HepG2 (cell line): ENCODE results near the gene GALNT10. TPM values are rescaled to one million over a fixed set of nuclear protein-coding genes. Genes with fewer than 3 reads are reported as not detected.
A peak's percentile ranks its signal among the peaks of the same experiment; 100 is the strongest.

Source experiments
- AGO2 ChIP-seq: fragments of 200-400 bp; formaldehyde crosslinking; optimal IDR thresholded peaks from 2 replicates; pipeline ENCODE3; 2017; ENCODE audit warnings: mild to moderate bottlenecking, low read depth, low read length, moderate library complexity
- ARNT ChIP-seq: fragments of 450-650 bp; IDR thresholded peaks from 2 replicates; pipeline ENCODE4 v1.6.1; 2017
- BHLHE40 ChIP-seq: IDR thresholded peaks from 2 replicates; pipeline ENCODE4 v1.6.1; 2011; ENCODE audit warnings: low read length, improper control_type of control experiment
- CHCHD3 ChIP-seq: sonication (generic); formaldehyde crosslinking; IDR thresholded peaks from 2 replicates; pipeline ENCODE4 v1.8.0; 2022; ENCODE audit warnings: mild to moderate bottlenecking, missing genetic modification reagents, moderate library complexity
- FOSL2 ChIP-seq: sonication (generic); formaldehyde crosslinking; IDR thresholded peaks from 2 replicates; pipeline ENCODE4 v1.4.0; 2020; ENCODE audit warnings: missing genetic modification reagents
- GLI4 ChIP-seq: sonication (generic); formaldehyde crosslinking; IDR thresholded peaks from 2 replicates; pipeline ENCODE4 v1.5.1; 2020; ENCODE audit warnings: missing genetic modification reagents, mild to moderate bottlenecking, moderate library complexity, borderline replicate concordance
- HNF4G ChIP-seq, 2 experiments: sonication (generic) in 1 of 2; formaldehyde crosslinking in 1 of 2; IDR thresholded peaks; 2 replicates each; pipeline versions ENCODE4 v1.4.0 to v1.6.1; 2011 to 2020; ENCODE audit warnings: borderline replicate concordance in 2 of 2, low read depth in 2 of 2, mild to moderate bottlenecking in 2 of 2, low read length in 1 of 2, missing genetic modification reagents in 1 of 2, moderate library complexity in 1 of 2
- KAT7 ChIP-seq: IDR thresholded peaks from 2 replicates; pipeline ENCODE4 v1.6.1; 2018; ENCODE audit warnings: borderline replicate concordance, missing compliant biosample characterization
- KDM2A ChIP-seq: sonication (generic); formaldehyde crosslinking; IDR thresholded peaks from 2 replicates; pipeline ENCODE4 v1.4.0; 2020; ENCODE audit warnings: low read depth, missing genetic modification reagents, borderline replicate concordance
- NCOA5 ChIP-seq: sonication (generic); formaldehyde crosslinking; IDR thresholded peaks from 2 replicates; pipeline ENCODE4 v1.4.0; 2020; ENCODE audit warnings: missing genetic modification reagents
- NRL ChIP-seq: sonication (generic); formaldehyde crosslinking; IDR thresholded peaks from 2 replicates; pipeline ENCODE4 v1.5.0; 2020; ENCODE audit warnings: missing genetic modification reagents, mild to moderate bottlenecking, moderate library complexity, borderline replicate concordance
- PITX1 ChIP-seq: sonication (generic); formaldehyde crosslinking; IDR thresholded peaks from 2 replicates; pipeline ENCODE4 v1.5.1; 2020; ENCODE audit warnings: mild to moderate bottlenecking, missing genetic modification reagents
- RFXAP ChIP-seq: sonication (generic); formaldehyde crosslinking; IDR thresholded peaks from 2 replicates; pipeline ENCODE4 v1.4.0; 2020; ENCODE audit warnings: missing genetic modification reagents, borderline replicate concordance
- SCMH1 ChIP-seq: sonication (generic); formaldehyde crosslinking; IDR thresholded peaks from 2 replicates; pipeline ENCODE4 v1.9.0; 2021; ENCODE audit warnings: missing genetic modification reagents, mild to moderate bottlenecking, borderline replicate concordance
- SMAD9 ChIP-seq: sonication (generic); formaldehyde crosslinking; IDR thresholded peaks from 2 replicates; pipeline ENCODE4 v1.5.1; 2020; ENCODE audit warnings: mild to moderate bottlenecking, missing genetic modification reagents
- SP5 ChIP-seq: IDR thresholded peaks from 2 replicates; pipeline ENCODE4 v1.6.1; 2016; ENCODE audit warnings: low read depth, borderline replicate concordance
- ZBTB3 ChIP-seq: sonication (generic); formaldehyde crosslinking; IDR thresholded peaks from 2 replicates; pipeline ENCODE4 v1.4.0; 2020; ENCODE audit warnings: low read depth, mild to moderate bottlenecking, moderate library complexity, missing genetic modification reagents, borderline replicate concordance
- ZNF17 ChIP-seq: sonication (generic); formaldehyde crosslinking; IDR thresholded peaks from 2 replicates; pipeline ENCODE4 v1.5.0; 2020; ENCODE audit warnings: mild to moderate bottlenecking, missing genetic modification reagents
- ZNF232 ChIP-seq: sonication (generic); formaldehyde crosslinking; IDR thresholded peaks from 2 replicates; pipeline ENCODE4 v1.4.0; 2020; ENCODE audit warnings: missing genetic modification reagents, borderline replicate concordance
- ZNF431 ChIP-seq: sonication (generic); formaldehyde crosslinking; IDR thresholded peaks from 2 replicates; pipeline ENCODE4 v1.9.0; 2022; ENCODE audit warnings: missing genetic modification reagents, low read depth, mild to moderate bottlenecking, borderline replicate concordance
- ZNF484 ChIP-seq: sonication (generic); formaldehyde crosslinking; IDR thresholded peaks from 2 replicates; pipeline ENCODE4 v1.5.1; 2020; ENCODE audit warnings: mild to moderate bottlenecking, low read depth, missing genetic modification reagents, borderline replicate concordance
- ZNF546 ChIP-seq: sonication (generic); formaldehyde crosslinking; conservative IDR thresholded peaks from 2 replicates; pipeline ENCODE4 v1.8.1; 2023; ENCODE audit warnings: mild to moderate bottlenecking, missing genetic modification reagents
- ZNF747 ChIP-seq: sonication (generic); formaldehyde crosslinking; IDR thresholded peaks from 2 replicates; pipeline ENCODE4 v1.8.1; 2023; ENCODE audit warnings: missing genetic modification reagents, mild to moderate bottlenecking, borderline replicate concordance
- ZNF772 ChIP-seq: sonication (generic); formaldehyde crosslinking; IDR thresholded peaks from 2 replicates; pipeline ENCODE4 v1.5.0; 2020; ENCODE audit warnings: mild to moderate bottlenecking, missing genetic modification reagents
- polyA plus RNA-seq, 8 experiments: library from polyadenylated mRNA; depleted of rRNA in 3 of 8; stranded (reverse) in 7 of 8; unstranded in 1 of 8; fragments of >200 nt; fragmentation: Illumina TruSeq in 4 of 8; extraction: Trizol in 4 of 8; gene quantifications; 2 replicates each; pipeline versions ENCODE4 v1.2.1 to v1.2.3, GENCODE V29; 2011 to 2016; ENCODE audit warnings: low read depth in 4 of 8, missing spikeins in 1 of 8, mixed read lengths in 1 of 8; ENCODE audit not compliant: insufficient read depth in 1 of 8
- total RNA-seq, 5 experiments: library from RNA; depleted of rRNA; stranded (reverse); fragments of >200 nt; fragmentation: Illumina TruSeq; extraction: Trizol; gene quantifications; 2 replicates each; pipeline ENCODE4 v1.2.3, GENCODE V29; 2016; ENCODE audit warnings: low read depth in 1 of 5
- TF ChIP-seq, protein P1 (sequence below): IDR thresholded peaks from 2 replicates; pipeline ENCODE4 v1.6.1; 2016; ENCODE audit warnings: low read depth, borderline replicate concordance
- TF ChIP-seq, protein P2 (sequence below), 2 experiments: sonication (generic) in 1 of 2; formaldehyde crosslinking in 1 of 2; IDR thresholded peaks; 2 replicates each; pipeline versions ENCODE4 v1.4.0 to v1.6.1; 2018 to 2020; ENCODE audit warnings: missing genetic modification reagents in 2 of 2, borderline replicate concordance in 1 of 2, low read depth in 1 of 2, mild to moderate bottlenecking in 1 of 2, missing biosample characterization in 1 of 2
- TF ChIP-seq, protein P3 (sequence below): IDR thresholded peaks from 2 replicates; pipeline ENCODE4 v1.6.1; 2016; ENCODE audit warnings: missing genetic modification reagents, missing compliant biosample characterization

Gene GALNT10
- total and polyA plus RNA-seq, 2 of the 13 experiments (the other 11 are each of a cell fraction or from before 2014, with no cell fraction given) = 8.1 to 11.2 TPM

DNA sequence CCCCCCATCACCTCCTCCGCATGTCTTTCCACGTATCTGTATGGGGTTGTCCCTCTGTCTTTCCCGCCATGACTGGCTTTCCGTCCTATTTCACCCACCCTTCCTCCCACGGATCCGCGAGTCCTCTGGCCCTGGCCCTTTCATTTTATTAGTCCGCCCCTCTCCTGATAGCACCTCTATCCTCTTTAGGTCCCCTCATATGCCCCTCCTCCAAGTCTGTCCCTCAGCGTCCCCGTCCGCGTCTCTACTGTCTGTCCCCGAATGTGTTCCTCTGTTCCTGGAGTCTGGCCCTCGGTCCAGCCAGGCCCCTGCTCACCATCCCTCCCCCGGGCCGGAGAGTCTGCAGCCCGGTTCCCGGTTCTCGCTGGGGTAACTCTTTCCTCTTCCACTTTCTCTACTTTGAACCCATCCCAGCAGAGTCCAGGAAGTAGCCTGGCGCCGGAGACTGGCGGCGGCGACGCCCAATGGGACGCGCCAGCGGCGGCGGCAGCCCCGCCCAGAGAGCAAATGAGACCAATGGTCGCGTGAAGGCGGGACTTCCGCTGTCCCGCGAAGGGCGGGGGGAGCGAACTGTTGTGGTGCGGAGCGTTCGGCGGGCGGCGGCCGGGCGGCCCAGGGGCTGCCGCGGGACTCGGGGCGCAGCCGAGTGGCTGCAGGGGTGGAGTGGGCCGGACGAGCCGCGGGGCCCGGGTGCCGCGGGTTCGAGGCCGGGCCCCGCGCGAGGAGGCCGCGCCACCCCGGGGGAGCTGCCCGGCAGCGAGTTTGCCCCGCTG is 255.1 kb downstream of the GALNT10 start, which contains the start of gene SAP30L (continued):
- 0 out of 2 replicates have a peak, but pooled peaks have one; percentile 39 for TF ChIP-seq GLI4
- TF ChIP-seq, protein P1, sequence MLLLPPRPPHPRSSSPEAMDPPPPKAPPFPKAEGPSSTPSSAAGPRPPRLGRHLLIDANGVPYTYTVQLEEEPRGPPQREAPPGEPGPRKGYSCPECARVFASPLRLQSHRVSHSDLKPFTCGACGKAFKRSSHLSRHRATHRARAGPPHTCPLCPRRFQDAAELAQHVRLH (CRISPR knock-in tag) = 0 out of 2 replicates have a peak, but pooled peaks have one; percentile 19
- 0 out of 2 replicates have a peak, but pooled peaks have one; percentile 16 for TF ChIP-seq PITX1
- 0 out of 2 replicates have a peak, but pooled peaks have one; percentile 26 for TF ChIP-seq ZNF546
- TF ChIP-seq SMAD9 (CRISPR knock-in tag) = no peak
- TF ChIP-seq HNF4G (IDR thresholded peaks at IDR 0.05; ENCODE audit: borderline replicate concordance, low read depth, low read length) = no peak
- peak; percentile 16; the same call in 1 of the 2 replicates for TF ChIP-seq HNF4G (CRISPR knock-in tag; IDR thresholded peaks at IDR 0.05; ENCODE audit: borderline replicate concordance, low read depth)
- TF ChIP-seq ZNF232 (CRISPR knock-in tag) = peak; percentile 73; the same call in 1 of the 2 replicates
- no peak for TF ChIP-seq SCMH1 (CRISPR knock-in tag)
- no peak for TF ChIP-seq NCOA5 (CRISPR knock-in tag)
- peak; percentile 79 for TF ChIP-seq ZNF431 (CRISPR knock-in tag)
- peak; percentile 80; the same call in 1 of the 2 replicates for TF ChIP-seq SP5 (CRISPR knock-in tag)
- no peak for TF ChIP-seq ZBTB3
- TF ChIP-seq, protein P2, sequence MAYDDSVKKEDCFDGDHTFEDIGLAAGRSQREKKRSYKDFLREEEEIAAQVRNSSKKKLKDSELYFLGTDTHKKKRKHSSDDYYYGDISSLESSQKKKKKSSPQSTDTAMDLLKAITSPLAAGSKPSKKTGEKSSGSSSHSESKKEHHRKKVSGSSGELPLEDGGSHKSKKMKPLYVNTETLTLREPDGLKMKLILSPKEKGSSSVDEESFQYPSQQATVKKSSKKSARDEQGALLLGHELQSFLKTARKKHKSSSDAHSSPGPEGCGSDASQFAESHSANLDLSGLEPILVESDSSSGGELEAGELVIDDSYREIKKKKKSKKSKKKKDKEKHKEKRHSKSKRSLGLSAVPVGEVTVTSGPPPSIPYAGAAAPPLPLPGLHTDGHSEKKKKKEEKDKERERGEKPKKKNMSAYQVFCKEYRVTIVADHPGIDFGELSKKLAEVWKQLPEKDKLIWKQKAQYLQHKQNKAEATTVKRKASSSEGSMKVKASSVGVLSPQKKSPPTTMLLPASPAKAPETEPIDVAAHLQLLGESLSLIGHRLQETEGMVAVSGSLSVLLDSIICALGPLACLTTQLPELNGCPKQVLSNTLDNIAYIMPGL (CRISPR knock-in tag; IDR thresholded peaks at IDR 0.05; ENCODE audit: borderline replicate concordance in 1 of 2, low read depth in 1 of 2) = peak in 1 of 2 experiments; percentile 37; a peak in 1 of 4 replicates
- no peak for TF ChIP-seq ZNF772 (CRISPR knock-in tag)
- TF ChIP-seq ARNT = no peak
- peak; percentile 2 for TF ChIP-seq AGO2
- TF ChIP-seq KDM2A (CRISPR knock-in tag) = peak; percentile 37; the same call in 1 of the 2 replicates
- TF ChIP-seq ZNF484 (CRISPR knock-in tag) = no peak
- no peak for TF ChIP-seq ZNF747 (CRISPR knock-in tag)
- no peak; the same call in 1 of the 2 replicates for TF ChIP-seq FOSL2 (CRISPR knock-in tag)
- no peak for TF ChIP-seq CHCHD3 (CRISPR knock-in tag)
- TF ChIP-seq, protein P3, sequence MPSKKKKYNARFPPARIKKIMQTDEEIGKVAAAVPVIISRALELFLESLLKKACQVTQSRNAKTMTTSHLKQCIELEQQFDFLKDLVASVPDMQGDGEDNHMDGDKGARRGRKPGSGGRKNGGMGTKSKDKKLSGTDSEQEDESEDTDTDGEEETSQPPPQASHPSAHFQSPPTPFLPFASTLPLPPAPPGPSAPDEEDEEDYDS (CRISPR knock-in tag) = peak; percentile 96
- no peak for TF ChIP-seq NRL (CRISPR knock-in tag)
- TF ChIP-seq KAT7 (CRISPR knock-in tag) = no peak
- TF ChIP-seq RFXAP (CRISPR knock-in tag) = peak; percentile 60
- TF ChIP-seq BHLHE40 = no peak
- no peak for TF ChIP-seq ZNF17
